NCI-H2029 treated with DMSO at 0.1 percent for 48 hours (cell line): ENCODE measurements around the gene FAR2.
"Not testable (repeated sequence)": the region's sequence is repeated elsewhere in the genome, so short reads cannot be mapped to it uniquely, and the experiment has no call there.

ENCODE experiments used
- DNase-seq: peaks from one replicate; lab custom pipeline; 2025; lab: John Stamatoyannopoulos, UW

FAR2 gene

DNA sequence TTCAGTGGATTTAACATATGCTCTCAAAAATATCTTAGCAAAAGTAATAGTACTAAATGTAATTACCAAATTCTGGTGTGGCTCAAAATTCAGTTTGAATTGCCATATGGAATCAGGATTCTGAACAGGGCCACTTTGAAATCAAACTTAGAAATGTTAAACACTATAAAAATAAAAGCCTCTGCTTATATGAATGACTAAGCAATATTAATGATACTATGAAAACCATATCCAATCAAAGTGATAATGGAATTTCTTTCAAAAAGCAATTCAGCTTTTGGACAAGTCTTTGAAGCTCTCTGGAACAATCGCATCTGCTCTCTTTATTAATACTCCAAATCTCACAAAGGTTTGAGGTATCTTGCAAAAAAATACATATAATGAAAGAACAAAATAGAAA, 180.3 kb downstream of the FAR2 start:
- DNase-seq: no peak

DNA sequence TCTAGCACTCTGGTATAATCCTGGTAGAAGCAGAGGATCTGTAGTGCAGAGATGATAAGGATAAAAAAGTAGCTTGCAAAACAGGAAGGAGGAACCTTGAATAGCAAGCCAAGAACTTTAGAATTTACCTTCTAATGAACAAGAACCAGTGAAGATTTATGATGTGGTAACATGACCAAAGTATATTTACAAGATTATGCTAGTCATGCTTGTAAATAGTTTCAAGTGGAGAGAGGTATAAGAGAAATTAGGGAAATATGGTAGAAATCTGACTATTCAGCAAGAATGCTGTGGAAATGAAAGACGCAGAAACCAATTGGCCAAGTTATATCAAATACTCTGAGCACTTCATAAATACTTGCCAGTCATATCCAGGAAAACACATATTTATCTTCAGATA, 184.1 kb downstream of the FAR2 start:
- DNase-seq: no peak

DNA sequence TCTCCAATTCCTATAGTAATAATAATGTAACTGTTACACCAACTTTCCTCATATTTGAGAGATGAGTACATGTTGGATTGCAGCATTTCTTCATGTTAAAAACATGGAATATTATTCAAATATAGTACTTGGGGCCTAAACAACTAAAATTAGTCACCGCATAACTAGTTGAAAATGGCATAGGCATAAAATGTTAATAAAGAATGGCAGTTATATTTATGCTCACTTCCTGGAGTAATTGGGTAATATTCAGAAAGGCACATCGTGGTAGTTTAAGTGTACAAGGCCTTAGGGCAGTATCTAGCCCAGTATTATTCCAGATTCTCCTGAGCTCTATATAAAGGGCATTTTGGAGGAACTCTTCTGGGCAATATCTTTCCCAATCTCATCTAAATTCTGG, 185.9 kb downstream of the FAR2 start:
- DNase-seq: no peak

DNA sequence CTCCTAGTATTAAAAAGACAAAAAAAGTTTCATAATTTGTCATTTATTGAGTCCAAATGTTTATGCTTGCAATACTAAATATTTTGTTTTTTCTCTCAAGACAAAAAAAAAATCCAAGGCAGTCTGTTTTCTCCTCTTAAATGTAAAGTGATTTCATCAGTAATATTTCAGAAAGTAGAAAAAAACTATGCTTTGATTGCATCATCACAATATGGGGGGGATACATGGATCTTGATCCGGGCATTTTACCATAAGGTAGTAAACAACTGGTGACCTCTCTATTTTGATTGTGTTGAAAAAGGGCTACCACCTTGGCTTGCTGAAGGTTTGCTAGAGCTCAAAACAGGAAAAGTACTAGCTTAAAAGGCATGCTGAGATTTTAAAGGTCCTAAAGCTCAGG, 188.2 kb downstream of the FAR2 start:
- no peak for DNase-seq

DNA sequence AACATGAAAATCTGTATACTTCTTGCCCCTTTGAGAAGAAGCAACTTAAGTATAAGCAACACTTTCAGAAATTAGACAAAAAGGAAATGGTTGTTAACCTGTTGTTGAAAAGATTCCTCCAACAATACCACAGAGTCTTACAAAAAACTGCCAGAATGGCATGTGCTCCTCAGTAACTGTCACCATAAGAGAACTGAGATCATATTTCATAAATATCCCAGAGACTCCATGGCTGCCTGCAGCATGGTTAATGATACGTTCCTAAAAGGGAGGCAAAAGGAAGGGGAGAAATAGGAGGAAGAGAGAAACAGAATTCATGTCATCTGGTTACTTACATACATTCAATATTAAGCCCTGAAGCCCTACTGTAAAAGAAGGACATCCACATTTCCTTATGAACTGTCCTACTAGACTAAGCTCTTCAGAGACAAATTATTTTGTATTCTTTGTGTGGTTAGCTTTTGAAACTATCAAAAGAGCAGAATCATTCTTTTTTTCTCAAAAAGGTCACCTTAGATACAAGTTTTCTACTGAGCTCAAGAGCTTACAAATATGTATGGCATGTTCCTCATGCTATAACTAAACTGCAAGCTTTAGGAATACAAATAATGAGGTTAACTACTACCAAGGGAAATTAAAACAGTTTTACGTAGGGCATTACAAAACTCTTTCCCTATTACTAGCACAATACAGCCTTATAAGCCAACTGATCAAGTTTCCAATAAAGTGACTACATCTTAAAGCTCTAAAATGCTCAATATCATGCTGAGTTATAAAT, 194.1 kb downstream of the FAR2 start:
- no peak for DNase-seq

DNA sequence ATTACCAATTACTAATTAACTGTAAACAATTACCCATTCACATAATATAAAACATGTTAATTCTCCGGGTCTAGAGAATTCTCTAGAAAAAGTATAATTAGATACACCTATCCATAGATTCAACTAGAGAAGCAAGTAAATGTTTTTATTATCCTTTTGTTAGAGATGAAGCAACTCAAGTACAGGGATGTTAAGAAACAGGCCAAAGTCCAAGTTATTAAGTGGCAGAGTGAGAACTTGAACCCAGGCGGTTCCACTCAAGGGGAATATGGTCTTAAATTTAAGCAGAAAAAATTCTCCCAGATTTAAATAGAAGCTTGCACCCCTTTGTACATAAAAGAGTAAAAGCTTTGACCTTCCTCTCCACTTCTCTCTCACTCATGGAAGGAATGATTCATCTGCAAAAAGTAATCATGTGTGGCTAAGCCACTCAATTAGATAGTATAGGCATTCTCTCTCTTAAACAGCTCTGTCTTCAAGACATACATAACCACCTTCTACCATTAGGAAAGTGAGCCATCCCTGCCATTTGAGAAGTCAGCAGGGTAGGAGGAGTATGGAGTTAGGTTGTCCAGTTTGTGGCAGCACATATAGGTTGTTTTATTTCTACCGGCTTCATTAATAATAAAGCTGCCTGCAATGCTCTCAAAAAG, 197.8 kb downstream of the FAR2 start:
- DNase-seq: no peak

DNA sequence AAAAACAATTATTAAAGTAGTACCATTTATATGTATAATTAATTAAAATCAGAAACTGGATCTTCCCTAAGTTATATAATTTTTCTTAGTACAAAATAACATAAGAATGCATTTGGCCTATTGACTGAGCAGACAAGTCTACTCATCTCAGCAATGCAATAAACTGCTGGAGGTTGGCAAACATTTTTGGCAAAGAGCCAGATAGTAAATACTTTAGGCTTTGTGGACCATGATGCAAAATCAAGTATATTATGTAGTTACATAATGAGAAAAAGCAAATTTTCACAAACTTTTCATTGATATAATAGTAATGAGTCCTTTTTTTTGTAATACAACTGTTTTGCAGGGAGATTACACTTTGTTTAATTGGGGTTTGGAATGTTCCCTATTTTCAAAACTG, 201.0 kb downstream of the FAR2 start:
- no peak for DNase-seq

DNA sequence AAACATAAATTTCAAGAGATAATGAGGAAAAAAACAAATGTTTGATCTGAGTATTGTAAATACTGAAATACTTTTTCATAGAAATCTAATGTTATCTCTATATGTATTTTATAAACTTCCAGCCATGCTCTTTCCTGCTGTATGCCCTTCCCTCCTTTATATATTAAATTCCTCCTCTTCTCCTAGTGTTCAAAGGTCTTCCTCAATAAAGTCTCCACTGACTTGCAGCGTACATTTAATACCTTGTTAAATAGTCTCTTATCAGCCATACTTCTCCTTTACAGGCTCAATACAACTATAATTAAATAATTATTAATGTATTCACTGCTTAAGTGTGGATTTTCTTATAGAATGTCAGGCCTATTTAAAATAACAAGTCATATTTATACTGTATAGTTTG, 205.9 kb downstream of the FAR2 start:
- DNase-seq: no peak

DNA sequence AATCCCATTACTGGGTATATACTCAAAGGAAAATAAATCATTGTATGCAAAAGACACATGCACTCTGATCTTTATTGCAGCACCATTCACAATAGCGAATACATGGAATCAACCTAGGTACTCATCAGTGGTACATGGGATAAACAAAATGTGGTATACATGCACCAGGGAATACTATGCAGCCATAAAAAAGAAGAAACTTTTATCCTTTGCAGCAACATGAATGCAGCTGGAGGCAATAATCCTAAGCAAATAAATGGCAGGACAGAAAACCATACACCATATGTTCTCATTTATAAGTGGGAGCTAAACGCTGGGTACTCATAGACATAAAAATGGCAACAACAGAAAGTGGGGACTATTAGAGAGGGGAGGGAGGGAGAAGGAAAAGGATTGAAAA, 216.0 kb downstream of the FAR2 start:
- no peak for DNase-seq

DNA sequence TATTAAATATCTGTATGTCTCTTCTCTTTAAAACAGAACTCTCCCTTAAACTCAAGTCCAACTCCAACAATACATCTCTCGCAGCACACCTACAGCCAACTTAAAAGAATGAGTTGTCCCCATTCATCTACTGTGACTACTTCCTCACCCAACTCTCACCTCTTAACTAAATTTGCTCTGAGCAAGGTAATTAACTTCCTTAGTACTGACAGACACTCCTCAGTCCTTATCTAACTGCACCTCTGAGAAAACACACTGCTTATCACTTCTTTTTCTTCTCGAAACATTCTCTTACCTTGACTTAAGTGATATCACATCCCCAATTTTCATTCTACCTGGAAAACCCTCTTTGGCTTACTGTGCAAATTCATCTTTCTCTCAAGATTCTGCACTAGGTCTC, 224.9 kb downstream of the FAR2 start:
- no peak for DNase-seq

DNA sequence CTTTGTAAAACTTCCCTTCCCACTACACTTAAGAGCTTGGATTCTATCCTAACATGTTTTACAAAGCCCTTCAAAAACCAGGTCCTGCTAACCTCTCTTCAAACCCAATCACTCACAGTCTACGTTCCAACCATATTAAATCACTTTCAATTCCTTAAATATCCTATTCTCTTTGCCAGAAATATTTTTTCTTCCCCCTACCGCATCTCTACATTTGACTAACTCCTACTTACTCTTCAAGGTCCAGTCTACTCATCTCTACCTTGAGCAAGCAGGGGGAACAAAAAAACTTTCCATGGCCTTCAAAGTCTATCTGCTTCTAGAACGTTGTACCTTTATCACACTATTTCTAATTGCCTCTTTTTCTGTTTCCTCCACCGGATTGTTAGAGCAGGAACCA, 225.8 kb downstream of the FAR2 start:
- no peak for DNase-seq

DNA sequence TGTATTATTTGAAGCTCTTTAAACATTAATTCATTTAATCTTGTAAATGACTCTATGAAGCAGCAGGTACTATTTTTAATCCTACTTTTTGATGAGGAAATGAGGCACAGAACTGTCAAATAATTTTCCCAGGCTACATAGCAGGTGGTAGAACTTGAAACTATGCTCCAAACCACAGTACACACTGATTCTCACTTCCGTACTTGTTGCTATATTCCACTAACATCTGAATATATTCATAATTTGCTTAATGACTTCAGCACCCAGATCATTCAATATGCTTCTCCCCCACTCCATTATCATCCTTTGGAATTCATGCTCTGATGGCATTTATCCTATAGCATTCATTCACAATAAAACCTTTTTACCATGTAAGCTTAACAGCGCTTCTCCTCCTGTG, 227.0 kb downstream of the FAR2 start:
- no peak for DNase-seq

DNA sequence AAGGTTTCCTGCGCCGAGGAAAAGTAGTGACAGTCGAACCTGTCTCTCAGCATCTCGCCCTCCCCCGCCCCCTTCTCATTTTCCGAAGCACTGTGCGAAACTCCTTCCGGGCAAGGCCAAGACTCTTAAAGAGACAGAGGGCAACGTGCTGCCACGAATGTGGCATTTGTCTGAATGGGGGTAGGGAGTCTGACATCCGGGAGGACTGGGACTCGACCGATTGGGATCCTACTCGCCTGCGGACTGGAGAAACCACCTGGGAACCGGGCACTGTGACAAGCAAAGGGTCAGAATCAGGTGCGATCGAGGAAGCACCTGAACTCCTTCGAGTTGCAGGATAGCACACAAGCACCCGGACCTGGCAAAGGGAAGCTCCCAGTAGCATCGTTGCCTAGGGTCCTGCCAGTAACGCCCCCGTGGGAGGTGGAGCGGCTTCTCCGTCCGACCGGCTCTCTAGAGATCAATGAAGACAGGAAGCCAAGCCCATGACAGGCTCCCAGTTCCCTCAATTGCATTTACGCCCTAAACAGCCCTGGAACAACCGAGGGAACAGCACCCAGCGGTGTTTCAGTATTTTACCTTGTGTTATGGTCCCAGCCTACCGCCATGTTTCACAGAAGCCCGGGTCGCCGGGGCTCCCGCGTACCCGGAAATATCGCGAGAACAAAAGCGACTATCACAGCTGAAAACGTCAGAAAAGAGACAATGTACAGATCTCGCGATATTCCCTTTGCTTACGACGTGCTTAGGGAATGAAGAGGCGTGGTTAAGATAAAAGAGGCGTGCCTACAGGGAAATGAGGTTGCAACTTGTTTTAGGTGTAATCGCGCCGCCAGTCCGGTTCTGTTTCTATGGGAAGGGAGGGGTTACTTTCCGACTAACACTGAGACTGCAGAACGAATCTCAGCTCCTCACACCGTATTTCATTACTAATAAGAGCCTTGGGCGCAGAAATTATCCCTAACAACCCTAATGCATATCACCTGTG, 231.8 kb downstream of the FAR2 start, which contains the start of gene ERGIC2:
ERGIC2 (minus strand) TSS at position 637 of the 988 bp plus-strand sequence. CDS start 9,539 bp downstream, outside the sequence.
- DNase-seq: peak; percentile 99

DNA sequence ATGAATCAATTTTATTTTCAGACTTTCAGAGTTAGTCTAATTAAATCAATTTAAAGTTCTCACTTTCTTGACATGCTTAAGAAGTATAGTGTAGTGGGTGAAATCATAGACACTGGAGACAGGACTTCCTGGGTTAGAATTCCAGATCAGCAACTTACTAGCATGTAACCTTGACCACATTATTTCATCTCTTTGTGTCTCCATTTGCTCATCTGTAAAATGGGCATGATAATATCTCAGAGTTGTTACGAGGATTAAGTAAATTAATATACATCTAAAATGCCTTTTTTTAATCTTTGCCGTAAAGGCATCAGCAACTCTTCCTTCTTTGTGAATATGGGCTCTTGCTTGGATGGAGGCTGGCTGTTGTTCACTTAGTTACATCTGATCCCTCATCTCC, 233.2 kb downstream of the FAR2 start:
- no peak for DNase-seq

DNA sequence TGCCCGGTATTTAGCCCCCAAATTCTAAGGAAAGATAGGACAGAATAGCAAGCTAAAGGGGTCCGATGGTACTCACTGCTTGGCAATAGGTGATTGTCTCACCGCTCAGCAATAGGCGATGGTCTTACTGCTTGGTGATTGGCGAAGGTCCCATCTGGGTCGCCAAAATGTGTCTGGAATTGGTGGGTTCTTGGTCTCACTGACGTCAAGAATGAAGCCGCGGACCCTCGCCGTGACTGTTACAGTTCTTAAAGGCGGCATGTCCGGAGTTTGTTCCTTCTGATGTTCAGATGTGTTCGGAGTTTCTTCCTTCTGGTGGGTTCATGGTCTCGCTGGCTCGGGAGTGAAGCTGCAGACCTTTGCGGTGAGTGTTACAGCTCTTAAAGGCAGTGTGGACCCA, 236.1 kb downstream of the FAR2 start:
- not testable (repeated sequence) for DNase-seq
